Cardiac muscle cell (in vitro differentiated cells and primary cell): ENCODE data around the gene TMEM255A. TPM values are rescaled to one million over a fixed set of nuclear protein-coding genes. Genes with fewer than 3 reads are reported as not detected.
A peak's percentile ranks its signal among the peaks of the same experiment; 100 is the strongest.

Source experiments
- DNase-seq, 2 donors: peaks; one replicate each; pipeline versions ENCODE4 v3.0.0 to v3.0.0-alpha.2; 2010 to 2017; ENCODE audit warnings: low read depth in 1 of 2, low spot score in 1 of 2
- H3K27ac ChIP-seq: fragments of 200-600 bp; sonication (generic); 2 replicates; pipeline ENCODE4 v1.5.1; 2016
- H3K27me3 ChIP-seq: fragments of 200-600 bp; sonication (generic); 2 replicates; pipeline ENCODE4 v1.6.0; 2016; ENCODE audit warnings: control low read depth
- H3K36me3 ChIP-seq: fragments of 200-600 bp; sonication (generic); 2 replicates; pipeline ENCODE4 v1.5.1; 2016; ENCODE audit warnings: control low read depth
- H3K4me1 ChIP-seq: fragments of 200-600 bp; sonication (generic); 2 replicates; pipeline ENCODE4 v1.8.1; 2017; ENCODE audit warnings: low read depth, mild to moderate bottlenecking, mixed run types
- H3K4me3 ChIP-seq: fragments of 200-600 bp; sonication (generic); 2 replicates; pipeline ENCODE4 v1.5.1; 2016; ENCODE audit warnings: mild to moderate bottlenecking
- H3K9me3 ChIP-seq: fragments of 200-600 bp; sonication (generic); 2 replicates; pipeline ENCODE4 v1.5.1; 2017; ENCODE audit warnings: low read depth, mild to moderate bottlenecking, control low read depth
- polyA plus RNA-seq: library from polyadenylated mRNA; unstranded; fragments of >200 nt; fragmentation: Nextera tagmentation; extraction: Ambion mirVana; gene quantifications from 2 replicates; pipeline ENCODE4 v1.2.1, GENCODE V29; 2016
- total RNA-seq: library from RNA; depleted of rRNA; stranded (reverse); fragments of >200 nt; gene quantifications from 2 replicates; pipeline ENCODE4 v1.2.3, GENCODE V29; 2016
- TF ChIP-seq, protein P1 (sequence below): IDR thresholded peaks from 2 replicates; pipeline ENCODE4 v1.5.1; 2012; ENCODE audit warnings: low read depth, mild to moderate bottlenecking, low read length

TMEM255A gene
- total and polyA plus RNA-seq, 2 experiments from 2014 or later, result 3.1 to 5.2 TPM

DNA sequence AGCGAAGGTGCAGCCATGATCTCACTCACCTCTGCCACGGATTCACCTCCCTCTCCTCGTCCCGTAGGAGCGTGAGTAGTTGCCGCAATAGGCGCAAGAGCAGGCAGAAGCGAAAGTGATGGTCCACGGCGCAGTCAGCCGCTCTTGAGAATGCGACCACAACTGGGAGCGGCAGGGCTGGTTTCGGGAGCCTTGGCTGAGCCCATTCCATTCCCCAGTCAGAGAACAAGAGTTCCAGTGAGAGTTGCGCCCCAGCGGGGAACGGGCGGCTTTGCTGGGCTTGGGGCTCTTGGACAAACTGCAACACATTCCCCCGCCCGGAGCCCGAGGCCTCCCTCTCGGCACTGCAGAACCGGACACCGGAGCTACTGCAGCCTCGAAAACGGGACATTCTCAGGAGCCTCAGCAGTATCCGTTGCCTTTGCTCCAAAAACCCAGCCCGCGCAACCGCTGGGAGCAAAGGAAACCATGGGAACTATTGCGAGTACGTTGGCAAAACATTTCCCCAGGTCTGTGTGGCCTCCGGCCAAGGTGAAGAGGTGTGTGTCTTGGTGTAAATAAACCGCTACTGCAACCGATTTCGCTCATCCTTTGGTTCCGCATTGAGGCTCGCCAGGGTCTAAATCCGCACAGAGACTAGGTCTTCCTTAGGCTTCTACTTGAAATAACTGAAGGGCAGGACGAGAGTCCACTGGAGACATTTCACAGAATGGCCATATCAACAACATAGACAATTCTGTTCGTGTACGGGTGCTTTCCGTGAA is 66.3 kb downstream of the TMEM255A start:
- H3K27me3 ChIP-seq, result peaks cover 28% of the 10 kb centered on the region
- H3K27ac ChIP-seq, result peak overlapping the region; percentile 85
- H3K4me3 ChIP-seq, result peak overlapping the region; percentile 65
- TF ChIP-seq, protein P1, sequence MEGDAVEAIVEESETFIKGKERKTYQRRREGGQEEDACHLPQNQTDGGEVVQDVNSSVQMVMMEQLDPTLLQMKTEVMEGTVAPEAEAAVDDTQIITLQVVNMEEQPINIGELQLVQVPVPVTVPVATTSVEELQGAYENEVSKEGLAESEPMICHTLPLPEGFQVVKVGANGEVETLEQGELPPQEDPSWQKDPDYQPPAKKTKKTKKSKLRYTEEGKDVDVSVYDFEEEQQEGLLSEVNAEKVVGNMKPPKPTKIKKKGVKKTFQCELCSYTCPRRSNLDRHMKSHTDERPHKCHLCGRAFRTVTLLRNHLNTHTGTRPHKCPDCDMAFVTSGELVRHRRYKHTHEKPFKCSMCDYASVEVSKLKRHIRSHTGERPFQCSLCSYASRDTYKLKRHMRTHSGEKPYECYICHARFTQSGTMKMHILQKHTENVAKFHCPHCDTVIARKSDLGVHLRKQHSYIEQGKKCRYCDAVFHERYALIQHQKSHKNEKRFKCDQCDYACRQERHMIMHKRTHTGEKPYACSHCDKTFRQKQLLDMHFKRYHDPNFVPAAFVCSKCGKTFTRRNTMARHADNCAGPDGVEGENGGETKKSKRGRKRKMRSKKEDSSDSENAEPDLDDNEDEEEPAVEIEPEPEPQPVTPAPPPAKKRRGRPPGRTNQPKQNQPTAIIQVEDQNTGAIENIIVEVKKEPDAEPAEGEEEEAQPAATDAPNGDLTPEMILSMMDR, result no peak
- H3K4me1 ChIP-seq, result no peaks in the 10 kb centered on the region
- H3K36me3 ChIP-seq, result no peaks in the 10 kb centered on the region
- peak; percentile 61 to 89 for DNase-seq
- no peaks in the 10 kb centered on the region for H3K9me3 ChIP-seq

DNA sequence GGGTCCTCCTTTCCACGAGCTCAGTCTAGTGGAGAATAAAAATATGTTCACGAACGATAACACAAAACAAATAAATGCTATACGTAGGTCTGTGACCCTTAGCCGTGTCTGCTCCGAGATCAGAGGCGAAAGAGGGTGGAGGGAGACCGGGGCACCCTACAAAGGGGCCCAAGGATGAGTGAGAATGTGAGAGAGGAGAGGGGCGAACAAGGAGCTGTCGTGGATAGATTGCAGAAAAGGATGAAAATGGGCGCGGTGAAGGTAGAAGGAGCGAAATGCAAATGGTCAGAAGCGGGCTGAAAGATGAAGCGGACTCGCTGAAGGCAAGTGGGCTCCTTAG is 66.9 kb downstream of the TMEM255A start:
- no peaks in the 10 kb centered on the region for H3K36me3 ChIP-seq
- peak overlapping the region; percentile 65 for H3K4me3 ChIP-seq
- H3K27me3 ChIP-seq, result peaks cover 25% of the 10 kb centered on the region
- H3K4me1 ChIP-seq, result no peaks in the 10 kb centered on the region
- no peaks in the 10 kb centered on the region for H3K9me3 ChIP-seq
- TF ChIP-seq, protein P1, result no peak
- peak overlapping the region; percentile 85 for H3K27ac ChIP-seq
- no peak for DNase-seq

DNA sequence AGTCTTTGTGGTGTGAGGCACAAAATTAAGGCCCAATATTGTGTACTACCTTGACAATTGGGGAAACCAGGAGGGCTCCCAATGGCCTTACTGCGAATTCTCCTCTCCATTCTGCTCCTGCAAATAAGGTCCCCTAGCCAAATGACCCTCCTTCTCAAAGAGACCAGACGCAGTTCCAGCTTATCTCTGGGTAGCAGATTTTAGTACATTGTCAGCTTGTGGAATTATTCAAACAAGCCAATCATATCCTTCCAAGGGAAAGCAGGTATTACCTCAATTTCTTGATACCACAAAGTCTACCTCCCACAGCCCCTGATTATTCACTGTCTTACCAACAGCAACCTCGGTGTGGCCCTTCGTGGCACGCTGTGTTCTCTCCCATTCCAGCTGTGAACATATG is 68.4 kb downstream of the TMEM255A start:
- no peaks in the 10 kb centered on the region for H3K36me3 ChIP-seq
- no peak overlapping the region for H3K4me3 ChIP-seq
- TF ChIP-seq, protein P1, result no peak

DNA sequence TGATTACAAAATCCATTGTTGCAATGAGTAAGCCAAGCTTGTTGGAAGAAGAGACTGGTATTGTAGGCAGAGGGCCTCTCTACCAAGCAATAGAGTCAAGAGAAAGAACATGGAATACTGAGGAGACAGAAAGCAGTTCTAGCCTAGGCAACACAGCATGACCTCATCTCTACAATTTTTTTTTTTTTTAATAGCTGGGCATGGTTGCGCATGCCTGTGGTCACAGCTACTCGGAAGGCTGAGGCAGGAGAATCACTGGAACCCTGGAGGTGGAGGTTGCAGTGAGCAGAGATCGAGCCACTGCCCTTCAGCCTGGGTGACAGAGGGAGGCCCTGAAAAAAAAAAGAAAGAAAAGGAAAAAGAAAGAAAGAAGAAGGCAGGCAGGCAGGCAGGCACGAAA is 72.3 kb downstream of the TMEM255A start:
- no peaks in the 10 kb centered on the region for H3K36me3 ChIP-seq
- no peak for DNase-seq
- no peaks in the 10 kb centered on the region for H3K4me1 ChIP-seq
- H3K9me3 ChIP-seq, result no peaks in the 10 kb centered on the region
- H3K27me3 ChIP-seq, result no peaks in the 10 kb centered on the region
- no peak overlapping the region for H3K4me3 ChIP-seq
- TF ChIP-seq, protein P1, result no peak
- no peak overlapping the region for H3K27ac ChIP-seq

More for the DNA sequence above, 68.4 kb downstream of the TMEM255A start:
- H3K9me3 ChIP-seq, result no peaks in the 10 kb centered on the region
- H3K27me3 ChIP-seq, result peaks cover 10% of the 10 kb centered on the region
- H3K4me1 ChIP-seq, result no peaks in the 10 kb centered on the region
- DNase-seq, result no peak
- H3K27ac ChIP-seq, result no peak overlapping the region

DNA sequence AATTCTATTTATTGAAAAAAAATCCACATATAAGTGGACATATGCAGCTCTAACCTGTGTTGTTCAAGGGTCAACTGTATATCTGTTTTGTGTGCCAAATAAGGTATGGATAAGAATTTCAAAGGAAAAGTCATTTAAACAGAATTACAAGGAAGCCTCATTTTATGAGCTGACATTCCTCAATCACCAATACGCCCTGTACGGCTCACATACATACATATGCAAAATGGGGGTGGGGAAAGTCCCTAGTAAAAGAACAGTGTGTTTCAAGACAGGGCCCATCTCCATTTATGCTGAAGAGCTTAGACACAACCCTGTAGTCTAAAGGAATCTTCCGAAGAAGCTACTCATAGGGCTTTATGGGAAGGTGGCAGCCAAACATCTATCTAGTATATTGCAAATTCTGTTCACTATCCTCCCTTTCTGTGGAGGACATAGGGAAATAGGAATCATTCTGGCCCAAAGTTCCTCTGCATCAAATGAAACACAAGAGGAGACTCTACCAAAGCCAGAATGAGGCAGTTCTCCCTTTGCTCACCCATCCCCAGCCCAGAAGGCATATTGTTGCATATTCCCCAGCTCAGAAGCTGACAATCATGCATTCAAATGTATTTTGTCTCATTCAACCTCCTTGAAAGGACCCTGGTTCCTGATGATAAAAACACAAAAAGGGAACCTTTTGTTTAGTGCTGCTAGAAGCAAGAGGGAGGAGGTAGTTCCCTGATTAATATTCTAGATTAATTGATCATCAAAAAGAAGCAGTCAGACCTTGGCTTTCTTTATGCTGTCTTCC is 74.4 kb downstream of the TMEM255A start:
- DNase-seq, result no peak
- no peak overlapping the region for H3K4me3 ChIP-seq
- H3K4me1 ChIP-seq, result no peaks in the 10 kb centered on the region
- H3K9me3 ChIP-seq, result no peaks in the 10 kb centered on the region
- no peaks in the 10 kb centered on the region for H3K36me3 ChIP-seq
- no peaks in the 10 kb centered on the region for H3K27me3 ChIP-seq
- TF ChIP-seq, protein P1, result no peak
- no peak overlapping the region for H3K27ac ChIP-seq
